AG04450 (cell line): ENCODE measurements around the gene GCN1. TPM values are rescaled to one million over a fixed set of nuclear protein-coding genes. Genes with fewer than 3 reads are reported as not detected.
A peak's percentile ranks its signal among the peaks of the same experiment; 100 is the strongest.

Experiments used
- CTCF ChIA-PET: fragments of 300-600, 350-600 bp; formaldehyde crosslinking; extraction: SDS; loops from one replicate; lab custom pipeline; 2022; ENCODE audit warnings: antibody characterized with exemption, inconsistent platforms; lab: Charles Lee
- POLR2A ChIA-PET: fragments of 350-600 bp; formaldehyde crosslinking; extraction: SDS; loops from one replicate; lab custom pipeline; 2021; ENCODE audit warnings: antibody characterized with exemption, inconsistent platforms; lab: Yijun Ruan, JAX
- DNase-seq: peaks from one replicate; pipeline ENCODE4 v3.0.0-alpha.2; 2011; ENCODE audit warnings: low read depth, low spot score
- H3K27ac ChIP-seq: one replicate; pipeline ENCODE4 v1.5.1; 2012; ENCODE audit warnings: low read depth, low read length, control low read depth
- H3K27me3 ChIP-seq: one replicate; pipeline ENCODE4 v1.6.0; 2012; ENCODE audit warnings: low read length; ENCODE audit not compliant: control insufficient read depth, insufficient read depth
- H3K4me3 ChIP-seq: 2 replicates; pipeline ENCODE4 v1.5.1; 2011; ENCODE audit warnings: mild to moderate bottlenecking, low read depth, low read length, control low read depth
- H3K9me3 ChIP-seq: 2 replicates; pipeline ENCODE4 v1.5.1; 2012; ENCODE audit warnings: low read length; ENCODE audit not compliant: control insufficient read depth, insufficient read depth
- CTCF ChIP-seq: IDR thresholded peaks from 2 replicates; pipeline ENCODE4 v1.5.1; 2011; ENCODE audit warnings: low read depth, low read length, control low read depth, inconsistent platforms
- polyA plus RNA-seq: library from polyadenylated mRNA; depleted of rRNA; stranded (reverse); fragments of >200 nt; gene quantifications from 2 replicates; pipeline ENCODE4 v1.2.3, GENCODE V29; 2011

The GCN1 gene
- polyA plus RNA-seq, 1 experiment: 44.5 TPM

GRCh38 chr12:120115066-120115465, 79.4 kb downstream of the GCN1 start:
- Histone ChIP-seq H3K9me3 (no peaks in the 10 kb centered on the region; the same call in 1 of the 2 replicates), H3K27me3 (no peaks in the 10 kb centered on the region), H3K4me3 (peak overlapping the region; percentile 97), H3K27ac (no peak overlapping the region)
- TF ChIP-seq CTCF: no peak
- DNase-seq: no peak
- POLR2A ChIA-PET: interaction anchor here (1.0 to 3.8 kb wide), 2 partner anchors 85 to 176 kb away, joined by 12 to 34 read pairs; partner anchors contain the start of genes RNU4-2 and RPLP0
- CTCF ChIA-PET: no interaction called here

GRCh38 chr12:120110550-120111501, 83.7 kb downstream of the GCN1 start:
- Histone ChIP-seq H3K27me3 (no peaks in the 10 kb centered on the region), H3K4me3 (no peak overlapping the region), H3K9me3 (no peaks in the 10 kb centered on the region), H3K27ac (no peak overlapping the region)
- no peak for DNase-seq
- ChIA-PET POLR2A (no interaction called here), CTCF (no interaction called here)
- no peak for TF ChIP-seq CTCF

GRCh38 chr12:120109570-120110267, 84.8 kb downstream of the GCN1 start:
- Histone ChIP-seq H3K4me3 (no peak overlapping the region), H3K9me3 (no peaks in the 10 kb centered on the region), H3K27me3 (no peaks in the 10 kb centered on the region), H3K27ac (no peak overlapping the region)
- POLR2A ChIA-PET: interaction anchor here (0.6 to 1.6 kb wide), 3 partner anchors 39 to 333 kb away, joined by 3 to 4 read pairs (median 4); partner anchors contain the start of gene RPLP0
- no peak for DNase-seq
- no peak for TF ChIP-seq CTCF
- CTCF ChIA-PET: no interaction called here

- no peaks in the 10 kb centered on the region for H3K27me3 ChIP-seq
- CTCF ChIA-PET: no interaction called here
- no peak for DNase-seq
- no peak overlapping the region for H3K4me3 ChIP-seq
- TF ChIP-seq CTCF: no peak
- POLR2A ChIA-PET: no interaction called here
- no peaks in the 10 kb centered on the region; the same call in 1 of the 2 replicates for H3K9me3 ChIP-seq
- H3K27ac ChIP-seq: no peak overlapping the region
These were observed 88.4 kb downstream of the GCN1 start for GRCh38 chr12:120106151-120106550.

GRCh38 chr12:120103371-120103770, 91.1 kb downstream of the GCN1 start:
- Histone ChIP-seq H3K27ac (no peak overlapping the region), H3K9me3 (no peaks in the 10 kb centered on the region; the same call in 1 of the 2 replicates), H3K4me3 (no peak overlapping the region), H3K27me3 (no peaks in the 10 kb centered on the region)
- TF ChIP-seq CTCF: no peak
- no peak for DNase-seq
- POLR2A ChIA-PET: no interaction called here
- CTCF ChIA-PET: no interaction called here
